ENCODE results near the gene CBX1. TPM values are rescaled to one million over a fixed set of nuclear protein-coding genes. Genes with fewer than 3 reads are reported as not detected.
A peak's percentile ranks its signal among the peaks of the same experiment; 100 is the strongest.

The CBX1 gene
- total and polyA plus RNA-seq, 2 of the 13 experiments (the other 11 are each of a cell fraction or from before 2014, with no cell fraction given) = 17.8 to 108 TPM

DNA sequence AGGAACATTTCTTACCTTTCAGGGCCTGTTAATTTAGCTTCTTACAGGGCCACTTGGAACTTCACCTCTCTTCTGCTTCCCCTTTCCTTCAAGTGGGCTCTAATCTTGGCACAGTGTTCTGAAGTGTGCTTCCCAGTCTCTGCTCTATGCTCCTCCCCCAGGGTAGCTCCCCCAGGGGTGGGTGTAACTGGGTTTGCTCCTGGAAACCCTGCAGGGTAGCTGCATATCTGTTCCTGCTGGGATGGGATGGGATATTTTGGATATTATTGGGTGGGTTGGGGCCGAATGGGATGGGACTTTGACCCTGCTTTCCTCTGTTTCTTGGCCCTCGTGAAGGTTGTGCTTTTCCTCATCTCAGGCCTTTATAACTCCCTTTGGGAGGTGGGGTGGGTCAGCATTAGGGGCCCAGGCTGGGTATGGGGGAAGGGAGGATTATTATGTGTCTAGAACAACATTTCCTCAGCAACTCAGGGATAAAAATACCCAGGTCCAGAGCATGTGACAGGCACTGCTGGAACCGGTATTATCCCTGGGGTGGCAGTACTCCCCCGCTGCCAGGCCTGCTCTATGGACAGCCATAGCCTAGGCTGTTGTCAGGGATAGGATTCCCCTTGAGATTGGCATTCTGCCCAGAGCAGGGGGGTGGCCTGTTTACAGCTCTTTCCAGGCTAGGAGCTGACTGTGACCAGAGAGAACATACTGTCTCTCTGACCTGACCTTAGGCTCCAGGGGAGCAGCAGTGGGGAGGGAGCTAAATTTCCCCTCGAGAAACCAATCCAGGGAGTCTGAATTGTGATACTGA, 48.1 kb downstream of the CBX1 start:
- Histone ChIP-seq H3K27ac (ENCODE audit: extremely low read length, insufficient read depth, low read length) (peak overlapping the region; percentile 83), H3K36me3 (replicated peaks in 1 of 2; ENCODE audit: control insufficient read depth in 1 of 2, insufficient read depth in 2 of 2, low read length in 2 of 2) (peaks cover 36 to 75% of the 10 kb centered on the region in 2 experiments), H3K4me3 (replicated peaks in 1 of 3; ENCODE audit: insufficient read depth in 1 of 3, low read depth in 2 of 3, low read length in 3 of 3) (peak overlapping the region in 2 of 3 experiments; percentile 18 to 41; a peak in 5 of 6 replicates), H3K79me2 (ENCODE audit: insufficient read depth, low read length) (peaks cover 53% of the 10 kb centered on the region), H3K4me1 (ENCODE audit: insufficient read depth, low read length) (peaks cover 59% of the 10 kb centered on the region), H3K27me3 (ENCODE audit: control insufficient read depth in 1 of 2, insufficient read depth in 2 of 2, low read length in 2 of 2) (no peaks in the 10 kb centered on the region; a peak in 1 of 5 replicates), H3K9ac (ENCODE audit: insufficient read depth, low read depth, low read length) (peak overlapping the region; percentile 71), H3K9me3 (ENCODE audit: low read length) (no peaks in the 10 kb centered on the region), H3K4me2 (ENCODE audit: low read depth, low read length) (peak overlapping the region; percentile 93), H2AFZ (ENCODE audit: low read length) (no peak overlapping the region), H4K20me1 (ENCODE audit: insufficient read depth, low read length) (peaks cover 45% of the 10 kb centered on the region)
- intact Hi-C loops (cut with micrococcal nuclease; ENCODE audit: unreplicated experiment) = loop anchor here (2.0 kb wide), 1 partner anchor 22 kb away; no protein-coding TSS in a partner anchor
- POLR2A ChIA-PET = interaction anchor here (0.7 to 1.5 kb wide), 4 partner anchors 9 to 15 kb away, joined by 3 to 6 read pairs (median 4); no protein-coding TSS in a partner anchor
- WGBS (ENCODE audit: low lambda C conversion rate) = 46% methylated on average over 3 of the region's 5 CpGs
- ATAC-seq (peak; percentile 20), FAIRE-seq (no peak), DNase-seq (ENCODE audit: low spot score) (peak; percentile 77)
- CTCF ChIA-PET (ENCODE audit: low intra/inter-chr PET ratio, low total read pairs) = no interaction called here
- in situ Hi-C loops (cut with HindIII; ENCODE audit: extremely low pct_ligation_motif_present, low pct_unique_long_range_greater_than_20kb) = no loop called here
- no TSS peak for BruUV-seq (replicated peaks)
- TF ChIP-seq KMT2B (CRISPR knock-in tag; IDR thresholded peaks at IDR 0.05) (0 out of 2 replicates have a peak, but pooled peaks have one; percentile 1), TBP (CRISPR knock-in tag; IDR thresholded peaks at IDR 0.05) (no peak), RARA (CRISPR knock-in tag; IDR thresholded peaks at IDR 0.05) (peak; percentile 46; the same call in 1 of the 2 replicates), NR2F1 (CRISPR knock-in tag; IDR thresholded peaks at IDR 0.05) (peak in 1 of 2 experiments; percentile 23; a peak in 1 of 4 replicates), XBP1 (CRISPR knock-in tag; IDR thresholded peaks at IDR 0.05) (no peak), ZNF629 (CRISPR knock-in tag; conservative IDR thresholded peaks at IDR 0.05) (no peak), RFX5 (IDR thresholded peaks at IDR 0.05; ENCODE audit: low read depth, low read length) (0 out of 2 replicates have a peak, but pooled peaks have one; percentile 31), IRF2 (CRISPR knock-in tag; IDR thresholded peaks at IDR 0.05) (0 out of 2 replicates have a peak, but pooled peaks have one; percentile 19), CBFB (CRISPR knock-in tag; IDR thresholded peaks at IDR 0.05) (no peak), POLR2G (IDR thresholded peaks at IDR 0.05; ENCODE audit: low read depth, low read length) (no peak), HNF4A (CRISPR knock-in tag; IDR thresholded peaks at IDR 0.05) (peak; percentile 2; the same call in 1 of the 2 replicates), ZNF432 (CRISPR knock-in tag; IDR thresholded peaks at IDR 0.05; ENCODE audit: borderline replicate concordance) (no peak), FOXP1 (IDR thresholded peaks at IDR 0.05) (no peak), FOXP1 (CRISPR knock-in tag; IDR thresholded peaks at IDR 0.05) (peak; percentile 60; the same call in 1 of the 2 replicates), SP5 (CRISPR knock-in tag; IDR thresholded peaks at IDR 0.05; ENCODE audit: borderline replicate concordance, low read depth) (peak; percentile 36; the same call in 1 of the 2 replicates)
- TF ChIP-seq, protein P1, sequence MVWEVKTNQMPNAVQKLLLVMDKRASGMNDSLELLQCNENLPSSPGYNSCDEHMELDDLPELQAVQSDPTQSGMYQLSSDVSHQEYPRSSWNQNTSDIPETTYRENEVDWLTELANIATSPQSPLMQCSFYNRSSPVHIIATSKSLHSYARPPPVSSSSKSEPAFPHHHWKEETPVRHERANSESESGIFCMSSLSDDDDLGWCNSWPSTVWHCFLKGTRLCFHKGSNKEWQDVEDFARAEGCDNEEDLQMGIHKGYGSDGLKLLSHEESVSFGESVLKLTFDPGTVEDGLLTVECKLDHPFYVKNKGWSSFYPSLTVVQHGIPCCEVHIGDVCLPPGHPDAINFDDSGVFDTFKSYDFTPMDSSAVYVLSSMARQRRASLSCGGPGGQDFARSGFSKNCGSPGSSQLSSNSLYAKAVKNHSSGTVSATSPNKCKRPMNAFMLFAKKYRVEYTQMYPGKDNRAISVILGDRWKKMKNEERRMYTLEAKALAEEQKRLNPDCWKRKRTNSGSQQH (CRISPR knock-in tag; IDR thresholded peaks at IDR 0.05; ENCODE audit: low read depth) = no peak
- TF ChIP-seq, protein P2, sequence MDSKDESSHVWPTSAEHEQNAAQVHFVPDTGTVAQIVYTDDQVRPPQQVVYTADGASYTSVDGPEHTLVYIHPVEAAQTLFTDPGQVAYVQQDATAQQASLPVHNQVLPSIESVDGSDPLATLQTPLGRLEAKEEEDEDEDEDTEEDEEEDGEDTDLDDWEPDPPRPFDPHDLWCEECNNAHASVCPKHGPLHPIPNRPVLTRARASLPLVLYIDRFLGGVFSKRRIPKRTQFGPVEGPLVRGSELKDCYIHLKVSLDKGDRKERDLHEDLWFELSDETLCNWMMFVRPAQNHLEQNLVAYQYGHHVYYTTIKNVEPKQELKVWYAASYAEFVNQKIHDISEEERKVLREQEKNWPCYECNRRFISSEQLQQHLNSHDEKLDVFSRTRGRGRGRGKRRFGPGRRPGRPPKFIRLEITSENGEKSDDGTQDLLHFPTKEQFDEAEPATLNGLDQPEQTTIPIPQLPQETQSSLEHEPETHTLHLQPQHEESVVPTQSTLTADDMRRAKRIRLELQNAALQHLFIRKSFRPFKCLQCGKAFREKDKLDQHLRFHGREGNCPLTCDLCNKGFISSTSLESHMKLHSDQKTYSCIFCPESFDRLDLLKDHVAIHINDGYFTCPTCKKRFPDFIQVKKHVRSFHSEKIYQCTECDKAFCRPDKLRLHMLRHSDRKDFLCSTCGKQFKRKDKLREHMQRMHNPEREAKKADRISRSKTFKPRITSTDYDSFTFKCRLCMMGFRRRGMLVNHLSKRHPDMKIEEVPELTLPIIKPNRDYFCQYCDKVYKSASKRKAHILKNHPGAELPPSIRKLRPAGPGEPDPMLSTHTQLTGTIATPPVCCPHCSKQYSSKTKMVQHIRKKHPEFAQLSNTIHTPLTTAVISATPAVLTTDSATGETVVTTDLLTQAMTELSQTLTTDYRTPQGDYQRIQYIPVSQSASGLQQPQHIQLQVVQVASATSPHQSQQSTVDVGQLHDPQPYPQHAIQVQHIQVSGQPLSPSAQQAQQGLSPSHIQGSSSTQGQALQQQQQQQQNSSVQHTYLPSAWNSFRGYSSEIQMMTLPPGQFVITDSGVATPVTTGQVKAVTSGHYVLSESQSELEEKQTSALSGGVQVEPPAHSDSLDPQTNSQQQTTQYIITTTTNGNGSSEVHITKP (CRISPR knock-in tag; IDR thresholded peaks at IDR 0.05; ENCODE audit: low read depth) = peak; percentile 92; the same call in 1 of the 2 replicates
- TF ChIP-seq, protein P3, sequence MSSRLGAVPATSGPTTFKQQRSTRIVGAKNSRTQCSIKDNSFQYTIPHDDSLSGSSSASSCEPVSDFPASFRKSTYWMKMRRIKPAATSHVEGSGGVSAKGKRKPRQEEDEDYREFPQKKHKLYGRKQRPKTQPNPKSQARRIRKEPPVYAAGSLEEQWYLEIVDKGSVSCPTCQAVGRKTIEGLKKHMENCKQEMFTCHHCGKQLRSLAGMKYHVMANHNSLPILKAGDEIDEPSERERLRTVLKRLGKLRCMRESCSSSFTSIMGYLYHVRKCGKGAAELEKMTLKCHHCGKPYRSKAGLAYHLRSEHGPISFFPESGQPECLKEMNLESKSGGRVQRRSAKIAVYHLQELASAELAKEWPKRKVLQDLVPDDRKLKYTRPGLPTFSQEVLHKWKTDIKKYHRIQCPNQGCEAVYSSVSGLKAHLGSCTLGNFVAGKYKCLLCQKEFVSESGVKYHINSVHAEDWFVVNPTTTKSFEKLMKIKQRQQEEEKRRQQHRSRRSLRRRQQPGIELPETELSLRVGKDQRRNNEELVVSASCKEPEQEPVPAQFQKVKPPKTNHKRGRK (CRISPR knock-in tag; IDR thresholded peaks at IDR 0.05) = no peak
